SU-DHL-6 (cell line): ENCODE measurements around the gene CDIPT.

Experiments used
- H2AFZ ChIP-seq: fragments of 200-600 bp; sonication (generic); 2 replicates; pipeline ENCODE4 v1.6.1; 2014; ENCODE audit warnings: low read depth, mild to moderate bottlenecking, moderate library complexity, mixed read lengths, antibody characterized with exemption, low read length; ENCODE audit not compliant: severe bottlenecking
- H3F3A ChIP-seq: fragments of 200-600 bp; shearing (Covaris generic); 2 replicates; pipeline ENCODE4 v1.6.0; 2016; ENCODE audit warnings: antibody characterized with exemption, mild to moderate bottlenecking; ENCODE audit not compliant: insufficient read depth
- H3K27ac ChIP-seq: fragments of 200-600 bp; sonication (generic); 2 replicates; pipeline ENCODE4 v1.5.1; 2016; ENCODE audit warnings: low read depth, mild to moderate bottlenecking, low read length, moderate library complexity, mixed read lengths
- H3K27me3 ChIP-seq: fragments of 200-600 bp; sonication (generic), shearing (Covaris generic); 2 replicates; pipeline ENCODE4 v1.6.0; 2014; ENCODE audit warnings: mild to moderate bottlenecking, low read length
- H3K36me3 ChIP-seq: fragments of 200-600 bp; sonication (generic); 2 replicates; pipeline ENCODE4 v1.6.1; 2014; ENCODE audit warnings: mild to moderate bottlenecking, low read length, mixed read lengths
- H3K4me2 ChIP-seq: fragments of 300-600, 200-600 bp; shearing (Covaris generic), sonication (generic); 2 replicates; pipeline ENCODE4 v1.6.0; 2014; ENCODE audit warnings: low read length, low read depth, mild to moderate bottlenecking; ENCODE audit not compliant: poor library complexity, severe bottlenecking
- H3K4me3 ChIP-seq: fragments of 200-600 bp; sonication (generic); 2 replicates; pipeline ENCODE4 v1.5.1; 2014; ENCODE audit warnings: antibody characterized with exemption, low read length, mild to moderate bottlenecking, mixed read lengths; ENCODE audit not compliant: insufficient read depth, poor library complexity, severe bottlenecking
- H3K79me2 ChIP-seq: fragments of 200-600 bp; sonication (generic); 2 replicates; pipeline ENCODE4 v1.6.1; 2014; ENCODE audit warnings: mild to moderate bottlenecking, low read length, moderate library complexity; ENCODE audit not compliant: insufficient read depth
- H3K9ac ChIP-seq: fragments of 200-600 bp; sonication (generic); 2 replicates; pipeline ENCODE4 v1.7.0; 2014; ENCODE audit warnings: mild to moderate bottlenecking, low read length
- H3K9me2 ChIP-seq: fragments of 200-600 bp; sonication (generic); replicated peaks from 2 replicates; pipeline ENCODE4 v1.6.1; 2014; ENCODE audit warnings: low read length; ENCODE audit not compliant: insufficient read depth
- H3K9me3 ChIP-seq: fragments of 200-600 bp; sonication (generic); 2 replicates; pipeline ENCODE4 v1.6.1; 2014; ENCODE audit warnings: low read length, mixed read lengths; ENCODE audit not compliant: insufficient read depth
- H4K20me1 ChIP-seq: fragments of 200-600 bp; sonication (generic); 2 replicates; pipeline ENCODE4 v1.6.1; 2014; ENCODE audit warnings: low read depth, mild to moderate bottlenecking, antibody characterized with exemption, low read length, moderate library complexity, mixed read lengths
- CTCF ChIP-seq: fragments of 200-600 bp; sonication (generic); IDR thresholded peaks from one replicate; pipeline ENCODE4 v1.5.1; 2017; ENCODE audit warnings: antibody characterized with exemption, mild to moderate bottlenecking, low read length, moderate library complexity; ENCODE audit not compliant: insufficient read depth, poor library complexity, severe bottlenecking
- EZH2phosphoT487 ChIP-seq: fragments of 200-600 bp; sonication (generic), shearing (Covaris generic); conservative IDR thresholded peaks from 2 replicates; pipeline ENCODE4 v1.6.1; 2018; ENCODE audit warnings: mild to moderate bottlenecking, antibody characterized with exemption, low read length, moderate library complexity, mixed read lengths

The CDIPT gene

GRCh38 chr16:29878172-29878571 is 15.1 kb upstream of the CDIPT start:
- Histone ChIP-seq H3K9me2 (no peaks in the 10 kb centered on the region), H3K4me3 (no peak overlapping the region), H3K9me3 (no peaks in the 10 kb centered on the region), H3K9ac (no peak overlapping the region), H2AFZ (no peak overlapping the region), H3F3A (no peaks in the 10 kb centered on the region), H3K79me2 (no peaks in the 10 kb centered on the region), H3K4me2 (no peak overlapping the region), H3K36me3 (no peaks in the 10 kb centered on the region), H4K20me1 (no peaks in the 10 kb centered on the region), H3K27me3 (no peaks in the 10 kb centered on the region), H3K27ac (no peak overlapping the region)
- no peak for TF ChIP-seq CTCF
- TF ChIP-seq EZH2phosphoT487: no peak

DNA sequence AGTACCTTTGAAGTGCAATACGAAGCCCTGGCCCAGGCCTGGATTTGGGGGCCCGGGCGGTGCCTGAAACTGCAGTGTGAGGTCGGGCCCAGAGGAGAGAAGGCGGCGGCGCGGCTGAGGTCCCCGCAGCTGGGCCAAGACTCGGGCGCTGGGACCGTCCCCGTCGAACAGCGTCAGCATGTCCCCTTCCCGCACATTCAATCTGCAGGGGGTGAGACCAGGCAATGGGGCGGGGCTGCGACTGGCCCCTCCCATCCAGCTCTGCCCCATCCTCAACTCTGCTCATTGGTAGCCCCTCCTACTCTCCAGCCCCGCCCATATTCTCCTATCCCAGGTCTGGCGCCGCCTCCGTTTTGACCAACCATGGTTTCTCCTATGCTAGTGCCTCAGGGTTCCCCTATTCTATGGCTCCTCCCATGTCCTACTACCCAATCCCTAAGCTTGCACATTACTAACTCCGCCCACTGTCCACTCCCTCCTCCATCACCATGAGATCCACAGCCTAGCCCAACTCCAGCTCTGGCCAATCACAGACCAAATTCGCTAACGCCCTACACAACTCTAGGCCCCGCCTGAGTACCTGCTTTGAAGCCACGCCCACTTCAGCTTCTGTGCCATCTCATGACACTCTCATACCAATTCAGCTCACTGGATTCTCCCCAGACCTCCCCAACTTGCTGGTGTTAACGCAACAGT is 14.4 kb upstream of the CDIPT start:
- Histone ChIP-seq H3K4me3 (no peak overlapping the region), H3K4me2 (no peak overlapping the region), H3K9me3 (no peaks in the 10 kb centered on the region), H3K9me2 (no peaks in the 10 kb centered on the region), H2AFZ (no peak overlapping the region), H3K27me3 (no peaks in the 10 kb centered on the region), H3K27ac (no peak overlapping the region), H3F3A (no peaks in the 10 kb centered on the region), H3K79me2 (no peaks in the 10 kb centered on the region), H4K20me1 (no peaks in the 10 kb centered on the region), H3K9ac (no peak overlapping the region), H3K36me3 (no peaks in the 10 kb centered on the region)
- no peak for TF ChIP-seq CTCF
- no peak for TF ChIP-seq EZH2phosphoT487

DNA sequence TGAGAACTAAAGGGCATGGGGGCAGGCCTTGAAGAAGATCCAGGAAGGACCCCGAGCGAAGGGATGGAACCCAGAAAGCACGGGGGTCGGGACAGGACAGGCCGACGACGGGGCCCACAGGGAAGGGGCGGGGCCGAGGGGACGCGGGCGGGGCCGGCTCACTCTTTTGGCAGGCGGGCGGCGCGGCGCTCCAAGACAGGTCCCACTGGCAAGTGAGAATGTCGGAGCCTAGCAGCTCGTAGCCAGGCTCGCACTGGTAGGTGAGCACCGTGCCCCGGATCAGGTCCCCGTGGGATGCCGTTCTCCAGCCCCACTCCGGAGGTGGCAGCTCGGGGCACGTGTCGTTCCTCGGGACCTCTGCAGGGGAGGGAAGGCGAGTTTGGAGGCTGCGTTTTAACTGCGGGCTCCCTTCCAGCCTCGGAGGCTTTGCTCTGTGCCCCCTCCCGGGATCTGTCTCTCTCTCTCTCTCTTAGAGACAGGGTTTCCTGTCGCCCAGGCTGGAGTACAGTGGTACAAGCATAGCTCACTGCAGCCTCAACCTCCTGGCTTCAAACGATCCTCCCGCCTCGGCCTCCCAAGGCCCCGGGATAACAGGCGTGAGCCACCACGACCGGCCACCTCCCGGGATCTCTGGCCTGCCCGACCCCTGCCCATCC is 13.7 kb upstream of the CDIPT start:
- H3K9ac ChIP-seq: no peak overlapping the region
- no peak overlapping the region for H3K27ac ChIP-seq
- no peak overlapping the region for H3K4me3 ChIP-seq
- no peak overlapping the region for H3K4me2 ChIP-seq
- H3K79me2 ChIP-seq: no peaks in the 10 kb centered on the region
- no peaks in the 10 kb centered on the region for H4K20me1 ChIP-seq
- H3K36me3 ChIP-seq: no peaks in the 10 kb centered on the region
- H2AFZ ChIP-seq: no peak overlapping the region
- no peaks in the 10 kb centered on the region for H3K9me2 ChIP-seq
- TF ChIP-seq EZH2phosphoT487 (no peak), CTCF (no peak)
- no peaks in the 10 kb centered on the region for H3K9me3 ChIP-seq
- H3K27me3 ChIP-seq: no peaks in the 10 kb centered on the region
- no peaks in the 10 kb centered on the region for H3F3A ChIP-seq
